Upper lobe of left lung (tissue), 6 donors: ENCODE data around the gene CD79B. TPM values are rescaled to one million over a fixed set of nuclear protein-coding genes. Genes with fewer than 3 reads are reported as not detected.
"Not testable (repeated sequence)": the region's sequence is repeated elsewhere in the genome, so short reads cannot be mapped to it uniquely, and the experiment has no call there.

Experiments
- ATAC-seq, 2 donors: fragments of 200-7000 bp; cut with Tn5 transposase; one replicate each; pipeline ENCODE4 v1.9.1; 2022; ENCODE audit warnings: mild to moderate bottlenecking in 2 of 2, moderate library complexity in 2 of 2; ENCODE audit not compliant: low FRiP score in 2 of 2
- DNase-seq, 2 donors: peaks; one replicate each; pipeline ENCODE4 v3.0.0-alpha.2; 2019 to 2020
- H3K27ac ChIP-seq, 4 donors: fragments of 200-600 bp; sonication (generic); one replicate each; pipeline ENCODE4 v1.5.1; 2016 to 2019
- H3K27me3 ChIP-seq, 4 donors: fragments of 200-600 bp; sonication (generic); one replicate each; pipeline ENCODE4 v1.5.1; 2017 to 2019
- H3K36me3 ChIP-seq, 4 donors: fragments of 200-600 bp; sonication (generic); one replicate each; pipeline ENCODE4 v1.5.1; 2016 to 2019
- H3K4me1 ChIP-seq, 4 donors: fragments of 200-600 bp; sonication (generic); one replicate each; pipeline ENCODE4 v1.5.1; 2018 to 2019
- H3K4me3 ChIP-seq, 4 donors: fragments of 200-600 bp; sonication (generic); one replicate each; pipeline ENCODE4 v1.5.1; 2017 to 2019; ENCODE audit warnings: mild to moderate bottlenecking in 2 of 4, moderate library complexity in 1 of 4
- H3K9me3 ChIP-seq, 4 donors: fragments of 200-600 bp; sonication (generic); one replicate each; pipeline ENCODE4 v1.5.1; 2018 to 2019
- EP300 ChIP-seq, 4 donors: sonication (generic); formaldehyde crosslinking; IDR thresholded peaks; one replicate each; pipeline ENCODE4 v1.5.1; 2017; ENCODE audit warnings: antibody characterized with exemption in 4 of 4, control low read depth in 2 of 4
- POLR2A ChIP-seq, 4 donors: fragments of 450-650 bp; IDR thresholded peaks; one replicate each; pipeline ENCODE4 v1.5.1; 2016 to 2017; ENCODE audit warnings: antibody characterized with exemption in 4 of 4, mild to moderate bottlenecking in 2 of 4
- POLR2AphosphoS5 ChIP-seq, 2 donors: sonication (generic); formaldehyde crosslinking; IDR thresholded peaks; one replicate each; pipeline ENCODE4 v1.5.1; 2017; ENCODE audit warnings: antibody characterized with exemption in 2 of 2
- WGBS, 2 donors: methylation state at CpG; one replicate each; pipeline ENCODE4 v1.1.5; 2017 to 2018; 5-methylcytosine and 5-hydroxymethylcytosine counted together
- small RNA-seq, 4 donors: library from RNA; depleted of rRNA; stranded (forward); fragments of <200 nt; gene quantifications; one replicate each; pipeline ENCODE3, GENCODE V24; 2016
- total RNA-seq, 6 donors: library from RNA; depleted of rRNA in 4 of 6; stranded (reverse); fragments of >200 nt in 4 of 6; gene quantifications; one replicate each; pipeline versions ENCODE4 v1.1.0 to v1.2.1, GENCODE V29; 2016 to 2021
- TF ChIP-seq, protein P1 (sequence below), 6 experiments: fragments of 450-650 bp in 4 of 6; fragments of 200-600 bp in 2 of 6; sonication (generic) in 2 of 6; IDR thresholded peaks; one replicate each; pipeline ENCODE4 v1.5.1; 2016 to 2019; ENCODE audit warnings: antibody characterized with exemption in 6 of 6
- donor health status: DM: no; HTN: no; CAD: no; lungs with moderate emphysema.
- donor health status: DM: no; HTN: yes; CAD: no; lungs with severe emphysema.

CD79B gene
- total RNA-seq, 6 donors from 2014 or later = 0.91 to 6.3 (median 2.6) TPM; not detected in 1

GRCh38 chr17:63889026-63889848, 42.9 kb downstream of the CD79B start:
- H3K36me3 ChIP-seq, H3K4me3 ChIP-seq, H3K27me3 ChIP-seq, H3K27ac ChIP-seq, H3K4me1 ChIP-seq, H3K9me3 ChIP-seq, DNase-seq: not testable (repeated sequence)
- TF ChIP-seq, protein P1, sequence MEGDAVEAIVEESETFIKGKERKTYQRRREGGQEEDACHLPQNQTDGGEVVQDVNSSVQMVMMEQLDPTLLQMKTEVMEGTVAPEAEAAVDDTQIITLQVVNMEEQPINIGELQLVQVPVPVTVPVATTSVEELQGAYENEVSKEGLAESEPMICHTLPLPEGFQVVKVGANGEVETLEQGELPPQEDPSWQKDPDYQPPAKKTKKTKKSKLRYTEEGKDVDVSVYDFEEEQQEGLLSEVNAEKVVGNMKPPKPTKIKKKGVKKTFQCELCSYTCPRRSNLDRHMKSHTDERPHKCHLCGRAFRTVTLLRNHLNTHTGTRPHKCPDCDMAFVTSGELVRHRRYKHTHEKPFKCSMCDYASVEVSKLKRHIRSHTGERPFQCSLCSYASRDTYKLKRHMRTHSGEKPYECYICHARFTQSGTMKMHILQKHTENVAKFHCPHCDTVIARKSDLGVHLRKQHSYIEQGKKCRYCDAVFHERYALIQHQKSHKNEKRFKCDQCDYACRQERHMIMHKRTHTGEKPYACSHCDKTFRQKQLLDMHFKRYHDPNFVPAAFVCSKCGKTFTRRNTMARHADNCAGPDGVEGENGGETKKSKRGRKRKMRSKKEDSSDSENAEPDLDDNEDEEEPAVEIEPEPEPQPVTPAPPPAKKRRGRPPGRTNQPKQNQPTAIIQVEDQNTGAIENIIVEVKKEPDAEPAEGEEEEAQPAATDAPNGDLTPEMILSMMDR (IDR thresholded peaks at IDR 0.05) = peak in 4 of 6 experiments; percentile 16 to 40 (median 37)
- ATAC-seq = peak in 1 of 2 donors; percentile 87
- WGBS, 2 donors = 26 to 32% methylated on average over 12 to 13 of the region's 13 CpGs

DNA sequence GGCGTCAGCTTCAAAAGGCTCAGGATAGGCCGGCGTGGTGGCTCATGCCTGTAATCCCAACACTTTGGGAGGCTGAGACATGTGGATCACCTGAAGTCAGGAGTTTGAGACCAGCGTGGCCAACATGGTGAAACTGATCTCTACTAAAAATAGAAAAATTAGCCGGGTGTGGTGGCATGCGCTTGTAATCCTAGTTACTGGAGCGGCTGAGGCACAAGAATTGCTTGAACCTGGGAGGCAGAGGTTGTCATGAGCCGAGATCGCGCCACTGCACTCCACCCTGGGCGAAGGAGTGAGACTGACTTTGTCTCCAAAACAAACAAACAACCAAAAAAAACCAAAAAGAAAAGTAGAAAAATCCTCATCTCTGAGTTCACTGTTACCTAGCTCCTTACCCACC, 47.0 kb downstream of the CD79B start:
- not testable (repeated sequence) for H3K9me3 ChIP-seq, H3K27ac ChIP-seq, DNase-seq, H3K4me3 ChIP-seq, H3K27me3 ChIP-seq, H3K4me1 ChIP-seq, ATAC-seq, H3K36me3 ChIP-seq
- WGBS, 2 donors = 90 to 95% methylated on average over 11 of the region's 11 CpGs

GRCh38 chr17:63882626-63883126, 49.5 kb downstream of the CD79B start:
- not testable (repeated sequence) for DNase-seq, H3K4me1 ChIP-seq, H3K27ac ChIP-seq, H3K4me3 ChIP-seq, H3K27me3 ChIP-seq, ATAC-seq, H3K9me3 ChIP-seq, H3K36me3 ChIP-seq
- 65 to 71% methylated on average over 7 to 9 of the region's 9 CpGs for WGBS, 2 donors

GRCh38 chr17:63881935-63882601, 50.1 kb downstream of the CD79B start, which contains the start of gene GH2:
Gene GH2, minus strand, starts transcription at chr17:63881944. Its CDS starts 143 bp downstream, at chr17:63881801.
- TF ChIP-seq POLR2A (IDR thresholded peaks at IDR 0.05) = no peak
- no peak for TF ChIP-seq EP300 (IDR thresholded peaks at IDR 0.05)
- no peak for TF ChIP-seq POLR2AphosphoS5 (IDR thresholded peaks at IDR 0.05)
- TF ChIP-seq, protein P1 (IDR thresholded peaks at IDR 0.05) = peak; percentile 36 to 77 (median 58)
- Histone ChIP-seq H3K4me1 (no peaks in the 10 kb centered on the region), H3K36me3 (no peaks in the 10 kb centered on the region), H3K27ac (no peak within 1 kb of the TSS), H3K9me3 (no peaks in the 10 kb centered on the region), H3K27me3 (no peaks in the 10 kb centered on the region), H3K4me3 (no peak within 1 kb of the TSS)
- ATAC-seq = peak; percentile 77 to 79
- peak in 1 of 2 donors; percentile 41 for DNase-seq
- 34 to 38% methylated on average over 14 to 15 of the region's 15 CpGs for WGBS, 2 donors

DNA sequence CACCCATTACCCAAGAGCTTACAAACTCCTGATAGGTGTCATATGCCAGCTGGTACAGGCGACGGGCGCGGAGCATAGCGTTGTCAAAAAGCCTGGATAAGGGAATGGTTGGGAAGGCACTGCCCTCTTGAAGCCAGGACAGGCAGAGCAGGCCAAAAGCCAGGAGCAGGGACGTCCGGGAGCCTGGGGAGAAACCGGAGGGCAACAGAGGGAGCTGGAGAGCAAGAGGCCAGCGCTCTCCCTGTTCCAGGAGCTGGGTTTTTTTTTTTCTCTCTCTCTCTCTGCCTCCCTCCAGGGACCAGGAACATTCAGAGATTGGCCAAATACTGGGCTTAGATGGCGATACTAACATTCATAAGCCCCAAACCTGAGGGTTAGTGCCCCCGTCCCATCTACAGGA, 50.8 kb downstream of the CD79B start:
- H3K27ac ChIP-seq, H3K4me1 ChIP-seq, DNase-seq, H3K36me3 ChIP-seq, ATAC-seq, H3K9me3 ChIP-seq, H3K4me3 ChIP-seq, H3K27me3 ChIP-seq: not testable (repeated sequence)
- 69 to 71% methylated on average over 11 of the region's 11 CpGs for whole genome bisulfite sequencing, 2 donors

DNA sequence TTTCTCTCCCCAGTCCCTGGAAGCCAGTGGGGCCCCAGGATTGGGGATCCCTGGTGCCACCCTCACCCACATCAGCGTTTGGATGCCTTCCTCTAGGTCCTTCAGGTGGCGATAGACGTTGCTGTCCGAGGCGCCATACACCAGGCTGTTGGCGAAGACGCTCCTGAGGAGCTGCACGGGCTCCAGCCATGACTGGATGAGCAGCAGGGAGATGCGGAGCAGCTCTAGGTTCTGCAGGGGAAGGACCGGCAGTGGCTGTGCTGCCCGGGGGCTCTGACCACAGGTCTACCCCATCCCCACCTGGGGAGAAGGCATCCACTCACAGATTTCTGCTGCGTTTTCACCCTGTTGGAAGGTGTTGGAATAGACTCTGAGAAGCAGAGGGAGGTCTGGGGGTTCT, 51.4 kb downstream of the CD79B start:
- peak in 1 of 2 donors; percentile 52 for DNase-seq
- TF ChIP-seq, protein P1 (IDR thresholded peaks at IDR 0.05) = no peak
- no peak for TF ChIP-seq POLR2AphosphoS5 (IDR thresholded peaks at IDR 0.05)
- TF ChIP-seq EP300 (IDR thresholded peaks at IDR 0.05) = no peak
- no peak for TF ChIP-seq POLR2A (IDR thresholded peaks at IDR 0.05)
- ATAC-seq = no peak
- WGBS, 2 donors = 88 to 90% methylated on average over 4 to 12 of the region's 12 CpGs
- Histone ChIP-seq H3K9me3 (no peaks in the 10 kb centered on the region), H3K4me1 (no peaks in the 10 kb centered on the region), H3K27me3 (no peaks in the 10 kb centered on the region), H3K36me3 (no peaks in the 10 kb centered on the region), H3K27ac (no peak overlapping the region), H3K4me3 (no peak overlapping the region)

Small RNA genes lying within 50 kb of the gene (small RNA-seq; reads per million reads assigned to genes)
- 0 reads per million in 4 donors for gene AC040958.1
- gene AC127029.1 = 0 reads per million in 4 donors
- 0 reads per million in 4 donors for gene GH1

Other genes with a start within 250 kb of the CD79B start
- 100 to 1,000 TPM in 1 of 6 donors, 10 to 100 TPM in 5; 13.2 to 115 (median 21.6) TPM for gene LIMD2, start 232.2 kb downstream of the CD79B start, total RNA-seq
- gene STRADA, start 190.5 kb downstream of the CD79B start, total RNA-seq = 10 to 100 TPM; 18.7 to 60.8 (median 32.4) TPM
- gene CCDC47, start 158.7 kb downstream of the CD79B start, total RNA-seq = 100 to 1,000 TPM in 1 of 6 donors, 10 to 100 TPM in 5; 65.9 to 118 (median 92.9) TPM
- 100 to 1,000 TPM in 2 of 6 donors, 10 to 100 TPM in 4; 76.8 to 345 (median 87.6) TPM for gene DDX42, start 158.2 kb downstream of the CD79B start, total RNA-seq
- 100 to 1,000 TPM in 1 of 6 donors, 10 to 100 TPM in 5; 55.2 to 118 (median 88.1) TPM for gene PSMC5, start 104.9 kb downstream of the CD79B start, total RNA-seq
- gene FTSJ3, start 104.7 kb downstream of the CD79B start, total RNA-seq = 10 to 100 TPM; 24.7 to 75.4 (median 41.8) TPM
- 100 to 1,000 TPM in 3 of 6 donors, 10 to 100 TPM in 3; 77.0 to 137 (median 95.7) TPM for gene SMARCD2, start 89.6 kb downstream of the CD79B start, total RNA-seq
- not detected for gene CSH2, start 58.7 kb downstream of the CD79B start, total RNA-seq
- gene GH2, start 50.4 kb downstream of the CD79B start, total RNA-seq = not detected
- gene CSH1, start 35.8 kb downstream of the CD79B start, total RNA-seq = not detected
- gene CSHL1, start 21.1 kb downstream of the CD79B start, total RNA-seq = not detected
- gene GH1, start 13.5 kb downstream of the CD79B start, total RNA-seq = not detected
- gene SCN4A, start 40.6 kb upstream of the CD79B start, total RNA-seq = under 1 TPM in 3 of 6 donors, not detected in 3; under 0.01 to 0.44 (median 0.20) TPM
- gene PRR29, start 66.0 kb upstream of the CD79B start, total RNA-seq = 10 to 100 TPM in 3 of 6 donors, 1 to 10 TPM in 2, under 1 TPM in 1; 0.97 to 30.1 (median 12.1) TPM
- 100 to 1,000 TPM in 3 of 6 donors, 10 to 100 TPM in 3; 27.2 to 114 (median 82.0) TPM for gene ICAM2, start 88.3 kb upstream of the CD79B start, total RNA-seq
- gene ERN1, start 197.8 kb upstream of the CD79B start, total RNA-seq = 10 to 100 TPM; 32.8 to 65.0 (median 41.9) TPM